Stimulated activated naive CD8-positive, alpha-beta T cell treated with anti-CD3 and anti-CD28 coated beads, Interleukin-15, Interleukin-2, amounts not matched to agents 100 ng/mL and 50 ng/mL, for 24 hours (primary cell): ENCODE results near the gene AGAP1.
"Not testable (repeated sequence)": the region's sequence is repeated elsewhere in the genome, so short reads cannot be mapped to it uniquely, and the experiment has no call there.

ENCODE experiments used
- H3K27ac Mint-ChIP-seq: one replicate; pipeline ENCODE4 v1.8.0; 2021; ENCODE audit warnings: mild to moderate bottlenecking, mixed read lengths
- H3K27me3 Mint-ChIP-seq: one replicate; pipeline ENCODE4 v1.8.0; 2021; ENCODE audit warnings: mixed read lengths
- H3K36me3 Mint-ChIP-seq: one replicate; pipeline ENCODE4 v1.8.0; 2021; ENCODE audit warnings: low read depth, mixed read lengths
- H3K4me1 Mint-ChIP-seq: one replicate; pipeline ENCODE4 v1.8.0; 2021; ENCODE audit warnings: low read depth, mixed read lengths
- H3K4me3 Mint-ChIP-seq: one replicate; pipeline ENCODE4 v1.8.0; 2021; ENCODE audit warnings: mild to moderate bottlenecking, mixed read lengths
- H3K9me3 Mint-ChIP-seq: one replicate; pipeline ENCODE4 v1.8.0; 2021; ENCODE audit warnings: mixed read lengths

AGAP1 gene

DNA sequence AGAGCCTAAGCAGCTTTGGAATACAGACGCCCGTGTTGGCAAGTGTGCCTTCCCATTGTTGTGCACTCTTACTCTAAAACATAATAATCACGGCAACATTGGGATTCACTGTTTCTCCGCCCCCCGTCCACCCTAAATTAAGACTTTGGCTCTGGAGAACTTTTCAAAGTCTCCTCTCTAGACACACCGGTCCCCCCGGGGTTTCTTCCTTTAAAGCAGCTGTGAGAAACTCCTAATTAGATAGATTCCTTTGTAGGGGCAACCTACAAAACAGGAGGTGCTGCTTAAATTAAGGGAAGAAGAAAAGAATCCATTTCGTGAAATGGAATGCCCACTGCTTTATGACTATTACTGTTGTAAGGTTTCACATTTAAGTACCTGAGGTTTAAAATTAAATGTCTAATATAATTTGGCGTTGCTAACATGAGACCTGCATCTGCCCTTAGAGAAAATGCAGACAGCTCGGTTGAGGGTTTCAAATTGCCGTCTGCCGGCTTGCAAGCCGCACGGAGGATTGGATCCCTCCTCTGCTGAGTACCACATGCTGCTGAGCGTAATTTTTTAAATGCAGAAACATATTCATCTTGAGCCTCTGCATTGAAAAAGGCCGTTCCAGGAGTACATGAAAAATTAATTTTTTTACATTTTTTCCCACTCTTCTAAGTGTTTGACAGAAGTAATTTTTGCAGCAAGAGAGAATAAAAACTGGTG, 441.1 kb downstream of the AGAP1 start:
- Mint-ChIP-seq H3K4me1 (no peaks in the 10 kb centered on the region), H3K36me3 (no peaks in the 10 kb centered on the region), H3K27ac (no peak overlapping the region), H3K9me3 (peaks cover 10% of the 10 kb centered on the region), H3K27me3 (no peaks in the 10 kb centered on the region), H3K4me3 (no peak overlapping the region)

DNA sequence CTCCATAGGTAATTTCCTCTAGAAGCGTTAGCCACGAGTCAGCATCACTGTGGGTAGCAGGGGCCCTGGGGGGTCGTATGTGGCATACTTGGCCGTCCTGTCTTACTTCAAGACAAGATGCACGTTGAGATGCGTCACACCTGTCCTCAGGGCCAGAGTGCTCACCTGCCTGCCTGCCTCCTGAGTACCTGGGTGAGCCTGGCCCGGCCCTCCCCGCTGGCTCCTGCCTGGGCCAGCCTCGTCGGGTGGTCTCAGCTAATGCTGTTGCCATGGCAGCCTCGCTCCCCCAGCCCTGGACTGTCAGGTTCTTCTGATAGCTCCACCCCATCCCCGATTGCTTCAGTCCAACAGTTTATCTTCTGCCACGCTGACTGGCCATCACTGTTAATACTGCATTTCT, 441.9 kb downstream of the AGAP1 start:
- Mint-ChIP-seq H3K27ac (no peak overlapping the region), H3K4me3 (no peak overlapping the region), H3K4me1 (no peaks in the 10 kb centered on the region), H3K27me3 (no peaks in the 10 kb centered on the region), H3K36me3 (no peaks in the 10 kb centered on the region), H3K9me3 (peaks cover 10% of the 10 kb centered on the region)

DNA sequence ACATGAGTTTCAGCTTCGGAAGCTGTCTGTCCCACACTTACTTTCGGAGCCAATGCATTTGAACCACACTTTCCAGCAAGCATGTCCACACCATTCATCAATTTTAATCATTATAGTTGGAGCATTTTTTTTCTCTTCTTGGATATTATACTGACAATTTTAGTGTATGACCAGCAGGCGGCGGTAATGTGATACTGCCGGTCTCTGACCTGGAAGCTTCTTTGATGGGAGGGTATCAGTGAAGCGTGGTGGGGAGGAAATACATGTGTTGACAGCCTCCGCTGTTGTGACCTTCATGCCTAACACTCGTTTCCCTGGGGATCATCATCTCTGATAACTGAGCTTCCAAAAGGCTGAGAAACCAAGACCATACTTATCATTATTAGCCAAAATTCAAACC, 442.6 kb downstream of the AGAP1 start:
- no peak overlapping the region for H3K27ac Mint-ChIP-seq

GRCh38 chr2:235937087-235937486, 443.2 kb downstream of the AGAP1 start:
- Mint-ChIP-seq H3K27ac (no peak overlapping the region), H3K4me3 (no peak overlapping the region), H3K27me3 (peaks cover 4% of the 10 kb centered on the region), H3K36me3 (no peaks in the 10 kb centered on the region), H3K9me3 (peaks cover 10% of the 10 kb centered on the region), H3K4me1 (no peaks in the 10 kb centered on the region)

More for the DNA sequence above, 442.6 kb downstream of the AGAP1 start:
- Mint-ChIP-seq H3K4me3 (no peak overlapping the region), H3K36me3 (no peaks in the 10 kb centered on the region), H3K4me1 (no peaks in the 10 kb centered on the region), H3K27me3 (peaks cover under 1% of the 10 kb centered on the region), H3K9me3 (peaks cover 10% of the 10 kb centered on the region)

GRCh38 chr2:235937526-235937925, 443.7 kb downstream of the AGAP1 start:
- peaks cover 4% of the 10 kb centered on the region for H3K27me3 Mint-ChIP-seq
- no peaks in the 10 kb centered on the region for H3K4me1 Mint-ChIP-seq
- H3K9me3 Mint-ChIP-seq = peaks cover 10% of the 10 kb centered on the region
- no peak overlapping the region for H3K4me3 Mint-ChIP-seq
- H3K27ac Mint-ChIP-seq = no peak overlapping the region
- no peaks in the 10 kb centered on the region for H3K36me3 Mint-ChIP-seq

- Mint-ChIP-seq H3K36me3 (no peaks in the 10 kb centered on the region), H3K9me3 (peaks cover 10% of the 10 kb centered on the region), H3K27ac (no peak overlapping the region), H3K4me1 (no peaks in the 10 kb centered on the region), H3K4me3 (no peak overlapping the region), H3K27me3 (peaks cover 4% of the 10 kb centered on the region)
These were observed 444.1 kb downstream of the AGAP1 start for GRCh38 chr2:235937936-235938335.

DNA sequence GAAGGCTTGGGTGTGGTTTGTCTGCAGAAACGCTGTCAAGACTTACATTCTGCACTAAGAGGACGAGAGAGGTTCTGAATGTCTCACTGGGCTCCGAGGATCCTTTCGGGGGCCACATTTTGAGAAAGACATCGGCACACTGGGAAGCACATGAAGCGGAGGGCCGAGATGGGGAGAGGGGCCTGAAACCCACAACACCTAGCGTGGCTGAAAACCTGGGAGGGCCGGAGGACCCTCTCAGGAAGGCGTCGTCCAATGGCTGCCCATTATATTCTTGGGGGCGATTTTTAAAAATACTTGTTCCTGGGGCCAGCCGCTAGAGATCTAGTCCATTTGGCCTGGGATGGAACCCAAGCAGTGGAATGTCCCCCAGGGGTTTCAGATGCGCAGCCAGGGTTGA, 444.8 kb downstream of the AGAP1 start:
- Mint-ChIP-seq H3K9me3 (peaks cover 10% of the 10 kb centered on the region), H3K4me1 (no peaks in the 10 kb centered on the region), H3K36me3 (no peaks in the 10 kb centered on the region), H3K4me3 (no peak overlapping the region), H3K27me3 (peaks cover 4% of the 10 kb centered on the region), H3K27ac (no peak overlapping the region)

GRCh38 chr2:235939471-235939870, 445.6 kb downstream of the AGAP1 start:
- peaks cover 10% of the 10 kb centered on the region for H3K9me3 Mint-ChIP-seq
- peaks cover 4% of the 10 kb centered on the region for H3K27me3 Mint-ChIP-seq
- H3K4me1 Mint-ChIP-seq = no peaks in the 10 kb centered on the region
- no peaks in the 10 kb centered on the region for H3K36me3 Mint-ChIP-seq
- H3K4me3 Mint-ChIP-seq = no peak overlapping the region
- no peak overlapping the region for H3K27ac Mint-ChIP-seq

DNA sequence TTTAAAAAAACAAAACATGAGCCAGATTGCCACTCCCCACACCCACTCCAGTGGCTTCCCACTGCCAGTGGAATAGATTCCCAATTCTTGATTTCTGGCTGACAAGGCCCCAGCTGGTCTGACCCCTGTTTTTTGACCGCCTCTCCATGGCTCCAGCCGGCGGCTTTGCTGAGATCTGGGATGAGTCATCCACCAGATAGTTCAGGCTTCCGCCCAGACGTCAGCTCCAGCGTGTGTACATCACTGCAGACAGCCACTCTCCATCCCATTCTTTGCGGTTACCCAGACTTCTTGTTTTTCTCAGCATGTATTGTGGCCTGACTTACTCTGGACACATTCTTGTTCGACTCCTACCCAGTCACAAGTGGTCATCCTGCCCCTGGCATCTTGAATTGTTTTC, 446.5 kb downstream of the AGAP1 start:
- H3K9me3 Mint-ChIP-seq = peaks cover 10% of the 10 kb centered on the region
- no peaks in the 10 kb centered on the region for H3K4me1 Mint-ChIP-seq
- H3K27me3 Mint-ChIP-seq = peaks cover 4% of the 10 kb centered on the region
- no peaks in the 10 kb centered on the region for H3K36me3 Mint-ChIP-seq
- no peak overlapping the region for H3K4me3 Mint-ChIP-seq
- H3K27ac Mint-ChIP-seq = no peak overlapping the region

GRCh38 chr2:235944591-235944990, 450.7 kb downstream of the AGAP1 start:
- H3K9me3 Mint-ChIP-seq = no peaks in the 10 kb centered on the region
- H3K36me3 Mint-ChIP-seq = no peaks in the 10 kb centered on the region
- H3K27ac Mint-ChIP-seq = no peak overlapping the region
- no peak overlapping the region for H3K4me3 Mint-ChIP-seq
- no peaks in the 10 kb centered on the region for H3K4me1 Mint-ChIP-seq
- peaks cover 12% of the 10 kb centered on the region for H3K27me3 Mint-ChIP-seq

DNA sequence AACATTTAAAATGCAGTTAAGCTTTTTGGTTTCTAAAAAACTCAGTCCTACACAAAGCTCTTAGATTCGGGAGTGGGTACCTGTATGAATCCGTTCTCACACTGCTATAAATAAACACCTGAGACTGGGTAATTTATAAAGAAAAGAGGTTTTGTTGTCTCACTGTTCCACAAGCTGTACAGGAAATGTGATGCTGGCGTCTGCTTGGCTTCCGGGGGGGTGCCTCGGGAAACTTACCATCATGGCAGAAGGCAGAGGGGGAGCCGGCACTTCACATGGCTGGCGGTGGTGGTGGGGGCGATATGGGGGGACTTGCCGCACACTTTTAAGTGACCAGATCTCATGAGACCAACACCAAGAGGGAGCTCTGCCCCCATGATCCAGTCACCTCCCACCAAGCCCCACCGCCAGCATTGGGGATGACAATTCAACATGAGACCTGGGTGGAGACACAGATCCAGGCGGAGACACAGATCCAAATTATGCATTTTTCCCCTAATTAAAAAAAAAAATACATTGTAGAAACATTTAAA, 451.8 kb downstream of the AGAP1 start:
- no peak overlapping the region for H3K4me3 Mint-ChIP-seq

DNA sequence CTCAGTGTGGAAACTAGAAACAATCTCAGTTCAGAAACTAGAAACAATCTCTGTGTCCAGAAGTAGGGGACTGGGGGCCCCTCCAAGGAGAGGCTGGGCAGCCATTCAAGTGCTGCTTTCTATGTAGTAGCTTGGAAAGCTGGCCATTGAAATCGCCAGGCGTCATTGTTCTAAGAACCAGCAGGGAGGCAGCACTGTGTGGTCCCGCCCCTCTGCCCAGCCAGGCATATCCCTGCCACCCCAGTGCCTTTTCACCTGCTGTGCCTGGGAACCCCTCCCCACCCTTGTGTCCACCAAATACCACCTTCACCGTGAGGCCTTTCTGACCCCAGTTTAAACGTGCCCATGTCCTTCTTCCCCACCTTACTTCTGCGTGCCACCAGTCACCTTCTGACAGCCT, 452.7 kb downstream of the AGAP1 start:
- Mint-ChIP-seq H3K27me3 (peaks cover 24% of the 10 kb centered on the region), H3K36me3 (no peaks in the 10 kb centered on the region), H3K9me3 (no peaks in the 10 kb centered on the region), H3K27ac (no peak overlapping the region), H3K4me1 (peaks cover 3% of the 10 kb centered on the region), H3K4me3 (no peak overlapping the region)

More for the DNA sequence above, 451.8 kb downstream of the AGAP1 start:
- Mint-ChIP-seq H3K36me3 (no peaks in the 10 kb centered on the region), H3K27me3 (peaks cover 19% of the 10 kb centered on the region), H3K4me1 (no peaks in the 10 kb centered on the region), H3K27ac (no peak overlapping the region), H3K9me3 (no peaks in the 10 kb centered on the region)

GRCh38 chr2:235947055-235947454, 453.2 kb downstream of the AGAP1 start:
- H3K9me3 Mint-ChIP-seq, H3K27ac Mint-ChIP-seq, H3K4me3 Mint-ChIP-seq, H3K36me3 Mint-ChIP-seq, H3K4me1 Mint-ChIP-seq: not testable (repeated sequence)
- peaks cover 22% of the 10 kb centered on the region for H3K27me3 Mint-ChIP-seq

GRCh38 chr2:235949567-235950472, 456.0 kb downstream of the AGAP1 start:
- H3K4me3 Mint-ChIP-seq = no peak overlapping the region
- no peaks in the 10 kb centered on the region for H3K9me3 Mint-ChIP-seq
- H3K27ac Mint-ChIP-seq = no peak overlapping the region
- H3K27me3 Mint-ChIP-seq = peaks cover 22% of the 10 kb centered on the region
- no peaks in the 10 kb centered on the region for H3K36me3 Mint-ChIP-seq
- peaks cover 15% of the 10 kb centered on the region for H3K4me1 Mint-ChIP-seq

- peaks cover 22% of the 10 kb centered on the region for H3K27me3 Mint-ChIP-seq
These were observed 456.6 kb downstream of the AGAP1 start for GRCh38 chr2:235950473-235950809.

More at GRCh38 chr2:235950473-235950809, 456.6 kb downstream of the AGAP1 start:
- Mint-ChIP-seq H3K4me1 (peaks cover 15% of the 10 kb centered on the region), H3K9me3 (no peaks in the 10 kb centered on the region), H3K4me3 (no peak overlapping the region), H3K36me3 (no peaks in the 10 kb centered on the region), H3K27ac (no peak overlapping the region)
